ENCODE results near the gene PLPPR1. TPM values are rescaled to one million over a fixed set of nuclear protein-coding genes. Genes with fewer than 3 reads are reported as not detected.

Gene PLPPR1
- not detected in 5 replicates for total RNA-seq (2022; extraction: Qiagen RNA extraction; ENCODE audit: low read depth)

GRCh38 chr9:101028346-101029314 lies at the start of gene PLPPR1:
PLPPR1 (plus strand) TSS chr9:101028727.

All from A549 treated with ZK216348 at 1 μM for 4 hours (cell line).